ENCODE results near the gene GPR4. TPM values are rescaled to one million over a fixed set of nuclear protein-coding genes. Genes with fewer than 3 reads are reported as not detected.

The GPR4 gene
- polyA plus RNA-seq (2012; rRNA removed) = 0.29 and 0.69 TPM in 2 replicates
- polyA plus RNA-seq (2012; cell fraction: cytosol; rRNA removed) = 0.54 and 0.55 TPM in 2 replicates
- 0.38 and 0.69 TPM in 2 replicates for polyA plus RNA-seq (2012; cell fraction: nucleus; rRNA removed)

- CTCF ChIA-PET = interaction anchor here (0.6 to 3.0 kb wide), 3 partner anchors 41 to 536 kb away, joined by 3 to 10 read pairs (median 3); partner anchors contain the start of gene QPCTL
These were observed at the start of gene GPR4 for GRCh38 chr19:45601524-45602374. Gene GPR4 (minus strand): TSS chr19:45602212. CDS start chr19:45591866, 10,346 bp downstream.

GRCh38 chr19:45650722-45651121 lies 48.7 kb upstream of the GPR4 start:
- H3K36me3 ChIP-seq (replicated peaks in 1 of 2; ENCODE audit: control insufficient read depth in 1 of 2, insufficient read depth in 2 of 2, low read length in 1 of 2) = no peaks in the 10 kb centered on the region
- H3F3A ChIP-seq (replicated peaks; ENCODE audit: insufficient read depth) = no peaks in the 10 kb centered on the region
- H3K4me2 ChIP-seq = no peak overlapping the region
- no peak overlapping the region for H3K4me3 ChIP-seq (ENCODE audit: low read depth in 2 of 2, low read length in 1 of 2)
- H3K27ac ChIP-seq (ENCODE audit: low read depth in 2 of 2, low read length in 1 of 2) = no peak overlapping the region
- H4K20me1 ChIP-seq (ENCODE audit: insufficient read depth) = no peaks in the 10 kb centered on the region
- no peak overlapping the region for H2AFZ ChIP-seq (ENCODE audit: low read depth)
- H3K4me1 ChIP-seq (ENCODE audit: control insufficient read depth in 1 of 2, insufficient read depth in 2 of 2, low read depth in 1 of 2, low read length in 1 of 2) = peaks cover 0 to 2% of the 10 kb centered on the region in 2 experiments; a peak in 1 of 4 replicates
- no peaks in the 10 kb centered on the region for H3K9me3 ChIP-seq
- WGBS (ENCODE audit: low lambda C conversion rate) = 79% methylated on average over 3 of the region's 3 CpGs
- TF ChIP-seq RCOR1 (IDR thresholded peaks at IDR 0.05; ENCODE audit: low read length) (no peak), GATA2 (CRISPR knock-in tag; IDR thresholded peaks at IDR 0.05) (no peak), SIN3A (IDR thresholded peaks at IDR 0.05; ENCODE audit: borderline replicate concordance, low read depth, low read length) (no peak)
- TF ChIP-seq, protein P1, sequence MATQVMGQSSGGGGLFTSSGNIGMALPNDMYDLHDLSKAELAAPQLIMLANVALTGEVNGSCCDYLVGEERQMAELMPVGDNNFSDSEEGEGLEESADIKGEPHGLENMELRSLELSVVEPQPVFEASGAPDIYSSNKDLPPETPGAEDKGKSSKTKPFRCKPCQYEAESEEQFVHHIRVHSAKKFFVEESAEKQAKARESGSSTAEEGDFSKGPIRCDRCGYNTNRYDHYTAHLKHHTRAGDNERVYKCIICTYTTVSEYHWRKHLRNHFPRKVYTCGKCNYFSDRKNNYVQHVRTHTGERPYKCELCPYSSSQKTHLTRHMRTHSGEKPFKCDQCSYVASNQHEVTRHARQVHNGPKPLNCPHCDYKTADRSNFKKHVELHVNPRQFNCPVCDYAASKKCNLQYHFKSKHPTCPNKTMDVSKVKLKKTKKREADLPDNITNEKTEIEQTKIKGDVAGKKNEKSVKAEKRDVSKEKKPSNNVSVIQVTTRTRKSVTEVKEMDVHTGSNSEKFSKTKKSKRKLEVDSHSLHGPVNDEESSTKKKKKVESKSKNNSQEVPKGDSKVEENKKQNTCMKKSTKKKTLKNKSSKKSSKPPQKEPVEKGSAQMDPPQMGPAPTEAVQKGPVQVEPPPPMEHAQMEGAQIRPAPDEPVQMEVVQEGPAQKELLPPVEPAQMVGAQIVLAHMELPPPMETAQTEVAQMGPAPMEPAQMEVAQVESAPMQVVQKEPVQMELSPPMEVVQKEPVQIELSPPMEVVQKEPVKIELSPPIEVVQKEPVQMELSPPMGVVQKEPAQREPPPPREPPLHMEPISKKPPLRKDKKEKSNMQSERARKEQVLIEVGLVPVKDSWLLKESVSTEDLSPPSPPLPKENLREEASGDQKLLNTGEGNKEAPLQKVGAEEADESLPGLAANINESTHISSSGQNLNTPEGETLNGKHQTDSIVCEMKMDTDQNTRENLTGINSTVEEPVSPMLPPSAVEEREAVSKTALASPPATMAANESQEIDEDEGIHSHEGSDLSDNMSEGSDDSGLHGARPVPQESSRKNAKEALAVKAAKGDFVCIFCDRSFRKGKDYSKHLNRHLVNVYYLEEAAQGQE (IDR thresholded peaks at IDR 0.05; ENCODE audit: low read depth, low read length) = no peak
- POLR2A ChIA-PET = no interaction called here
- CTCF ChIA-PET = interaction anchor here (0.7 kb wide), 1 partner anchor 211 kb away, joined by 5 read pairs; no protein-coding TSS in a partner anchor
- no peak for DNase-seq
- no peaks in the 10 kb centered on the region for H3K79me2 ChIP-seq (ENCODE audit: insufficient read depth)
- H3K9me2 ChIP-seq = no peaks in the 10 kb centered on the region
- H3K27me3 ChIP-seq (ENCODE audit: insufficient read depth) = no peaks in the 10 kb centered on the region
- H3K9ac ChIP-seq = no peak overlapping the region

More at GRCh38 chr19:45601524-45602374, at the start of gene GPR4:
- peak; percentile 74 for DNase-seq
- peaks cover 21% of the 10 kb centered on the region; the same call in 1 of the 2 replicates for H3K27me3 ChIP-seq (ENCODE audit: insufficient read depth)
- H4K20me1 ChIP-seq (ENCODE audit: insufficient read depth) = no peaks in the 10 kb centered on the region
- H3K4me2 ChIP-seq = peak within 1 kb of the TSS; percentile 16; the same call in 1 of the 2 replicates
- no peak within 1 kb of the TSS for H3K27ac ChIP-seq (ENCODE audit: low read depth in 2 of 2, low read length in 1 of 2)
- H3K4me1 ChIP-seq (ENCODE audit: control insufficient read depth in 1 of 2, insufficient read depth in 2 of 2, low read depth in 1 of 2, low read length in 1 of 2) = peaks cover 0 to 8% of the 10 kb centered on the region in 2 experiments; a peak in 1 of 4 replicates
- H3K9me3 ChIP-seq = no peaks in the 10 kb centered on the region
- H3K36me3 ChIP-seq (replicated peaks in 1 of 2; ENCODE audit: control insufficient read depth in 1 of 2, insufficient read depth in 2 of 2, low read length in 1 of 2) = no peaks in the 10 kb centered on the region
- POLR2A ChIA-PET = no interaction called here
- 10% methylated on average over 30 of the region's 52 CpGs for WGBS (ENCODE audit: low lambda C conversion rate)
- no peaks in the 10 kb centered on the region for H3K9me2 ChIP-seq
- H3F3A ChIP-seq (replicated peaks; ENCODE audit: insufficient read depth) = peaks cover 9% of the 10 kb centered on the region
- no peaks in the 10 kb centered on the region for H3K79me2 ChIP-seq (ENCODE audit: insufficient read depth)
- H2AFZ ChIP-seq (ENCODE audit: low read depth) = 0 out of 2 replicates have a peak within 1 kb of the TSS, but pooled peaks have one; percentile 8
- no peak within 1 kb of the TSS for H3K9ac ChIP-seq
- H3K4me3 ChIP-seq (ENCODE audit: low read depth in 2 of 2, low read length in 1 of 2) = peak within 1 kb of the TSS in 1 of 2 experiments; percentile 17; a peak in 2 of 4 replicates
- TF ChIP-seq POLR2AphosphoS5 (IDR thresholded peaks at IDR 0.05; ENCODE audit: low read depth, low read length) (no peak), FOXM1 (IDR thresholded peaks at IDR 0.05; ENCODE audit: low read depth) (no peak), NFIC (IDR thresholded peaks at IDR 0.05; ENCODE audit: borderline replicate concordance) (no peak)
- TF ChIP-seq, protein P2, sequence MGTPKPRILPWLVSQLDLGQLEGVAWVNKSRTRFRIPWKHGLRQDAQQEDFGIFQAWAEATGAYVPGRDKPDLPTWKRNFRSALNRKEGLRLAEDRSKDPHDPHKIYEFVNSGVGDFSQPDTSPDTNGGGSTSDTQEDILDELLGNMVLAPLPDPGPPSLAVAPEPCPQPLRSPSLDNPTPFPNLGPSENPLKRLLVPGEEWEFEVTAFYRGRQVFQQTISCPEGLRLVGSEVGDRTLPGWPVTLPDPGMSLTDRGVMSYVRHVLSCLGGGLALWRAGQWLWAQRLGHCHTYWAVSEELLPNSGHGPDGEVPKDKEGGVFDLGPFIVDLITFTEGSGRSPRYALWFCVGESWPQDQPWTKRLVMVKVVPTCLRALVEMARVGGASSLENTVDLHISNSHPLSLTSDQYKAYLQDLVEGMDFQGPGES (IDR thresholded peaks at IDR 0.05; ENCODE audit: low read depth, low read length) = no peak
